IMR-90 (cell line): Measurements from ENCODE around the gene STARD6.

Experiments
- BHLHE40 ChIP-seq: fragments of 150-350 bp; IDR thresholded peaks from 2 replicates; pipeline ENCODE4 v1.6.1; 2016; ENCODE audit warnings: mild to moderate bottlenecking, low read depth, low read length
- CEBPB ChIP-seq: IDR thresholded peaks from 2 replicates; pipeline ENCODE4 v1.6.1; 2012; ENCODE audit warnings: low read depth, low read length, improper control_type of control experiment
- FOS ChIP-seq: fragments of 150-350 bp; IDR thresholded peaks from 2 replicates; pipeline ENCODE4 v1.6.1; 2016; ENCODE audit warnings: low read depth, low read length
- MAFK ChIP-seq: IDR thresholded peaks from 2 replicates; pipeline ENCODE4 v1.6.1; 2012; ENCODE audit warnings: low read depth, low read length, improper control_type of control experiment
- MAZ ChIP-seq: IDR thresholded peaks from 2 replicates; pipeline ENCODE4 v1.6.1; 2012; ENCODE audit warnings: low read depth, mild to moderate bottlenecking, low read length, improper control_type of control experiment, moderate library complexity, borderline replicate concordance
- NFE2L2 ChIP-seq: fragments of 150-350 bp; IDR thresholded peaks from 2 replicates; pipeline ENCODE4 v1.6.1; 2016; ENCODE audit warnings: low read depth, mild to moderate bottlenecking, low read length
- POLR2A ChIP-seq: IDR thresholded peaks from 2 replicates; pipeline ENCODE4 v1.6.1; 2012; ENCODE audit warnings: mild to moderate bottlenecking, low read depth, low read length
- RAD21 ChIP-seq: IDR thresholded peaks from 2 replicates; pipeline ENCODE4 v1.6.1; 2012; ENCODE audit warnings: low read length, improper control_type of control experiment
- RCOR1 ChIP-seq: IDR thresholded peaks from 2 replicates; pipeline ENCODE4 v1.6.1; 2012; ENCODE audit warnings: mild to moderate bottlenecking, low read length, improper control_type of control experiment; ENCODE audit not compliant: insufficient replicate concordance
- RFX5 ChIP-seq: IDR thresholded peaks from 2 replicates; pipeline ENCODE4 v1.8.0; 2012; ENCODE audit warnings: low read depth, mild to moderate bottlenecking, low read length, moderate library complexity
- SMC3 ChIP-seq: fragments of 150-350 bp; IDR thresholded peaks from 2 replicates; pipeline ENCODE4 v1.6.1; 2016; ENCODE audit warnings: low read depth, mild to moderate bottlenecking, antibody characterized with exemption, low read length, moderate library complexity
- TF ChIP-seq, protein P1 (sequence below): conservative IDR thresholded peaks from 2 replicates; pipeline ENCODE4 v1.5.1; 2012; ENCODE audit warnings: mild to moderate bottlenecking, low read depth, low read length, improper control_type of control experiment

GRCh38 chr18:54358495-54359040 lies 910 bp upstream of the STARD6 start:
- TF ChIP-seq RAD21 (no peak), POLR2A (no peak), FOS (no peak), MAZ (no peak), NFE2L2 (no peak), CEBPB (no peak), SMC3 (no peak), MAFK (no peak), RFX5 (no peak), RCOR1 (no peak), BHLHE40 (no peak)
- TF ChIP-seq, protein P1, sequence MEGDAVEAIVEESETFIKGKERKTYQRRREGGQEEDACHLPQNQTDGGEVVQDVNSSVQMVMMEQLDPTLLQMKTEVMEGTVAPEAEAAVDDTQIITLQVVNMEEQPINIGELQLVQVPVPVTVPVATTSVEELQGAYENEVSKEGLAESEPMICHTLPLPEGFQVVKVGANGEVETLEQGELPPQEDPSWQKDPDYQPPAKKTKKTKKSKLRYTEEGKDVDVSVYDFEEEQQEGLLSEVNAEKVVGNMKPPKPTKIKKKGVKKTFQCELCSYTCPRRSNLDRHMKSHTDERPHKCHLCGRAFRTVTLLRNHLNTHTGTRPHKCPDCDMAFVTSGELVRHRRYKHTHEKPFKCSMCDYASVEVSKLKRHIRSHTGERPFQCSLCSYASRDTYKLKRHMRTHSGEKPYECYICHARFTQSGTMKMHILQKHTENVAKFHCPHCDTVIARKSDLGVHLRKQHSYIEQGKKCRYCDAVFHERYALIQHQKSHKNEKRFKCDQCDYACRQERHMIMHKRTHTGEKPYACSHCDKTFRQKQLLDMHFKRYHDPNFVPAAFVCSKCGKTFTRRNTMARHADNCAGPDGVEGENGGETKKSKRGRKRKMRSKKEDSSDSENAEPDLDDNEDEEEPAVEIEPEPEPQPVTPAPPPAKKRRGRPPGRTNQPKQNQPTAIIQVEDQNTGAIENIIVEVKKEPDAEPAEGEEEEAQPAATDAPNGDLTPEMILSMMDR: no peak
